GM15510 (cell line): ENCODE results near the gene TTC3.

ENCODE experiments used
- POLR2A ChIP-seq: IDR thresholded peaks from 3 replicates; pipeline ENCODE4 v1.6.1; 2011; ENCODE audit warnings: borderline replicate concordance; ENCODE audit not compliant: insufficient read length; ENCODE audit errors: extremely low read depth

The TTC3 gene

DNA sequence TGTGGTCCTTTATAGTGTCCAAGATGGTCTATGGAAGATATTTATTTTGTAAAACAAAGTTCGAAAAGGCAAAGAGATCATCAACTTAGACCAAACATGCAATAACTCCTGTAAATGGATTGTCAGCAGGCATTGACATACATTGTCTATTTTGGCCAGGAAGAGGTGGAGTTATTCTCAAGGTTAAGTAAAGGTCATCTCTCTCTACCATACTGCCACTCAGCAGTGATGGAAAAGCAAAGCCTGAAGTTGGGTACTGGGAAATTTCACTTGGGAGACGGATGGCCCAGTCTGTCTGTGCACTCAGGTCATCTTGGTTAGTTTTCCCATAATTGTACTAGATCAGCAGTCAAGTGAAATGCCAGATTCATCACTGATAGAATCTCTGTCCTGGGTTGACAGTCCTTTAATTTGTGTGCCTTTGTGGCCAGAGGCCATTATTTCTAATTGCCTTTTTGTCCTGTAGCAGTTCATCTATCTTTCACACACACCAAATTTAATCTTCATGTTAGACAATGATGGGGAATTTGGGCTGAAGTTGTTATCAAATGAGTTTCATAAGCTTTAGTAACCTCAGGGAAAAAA lies 17.7 kb upstream of the TTC3 start:
- TF ChIP-seq POLR2A, result no peak

DNA sequence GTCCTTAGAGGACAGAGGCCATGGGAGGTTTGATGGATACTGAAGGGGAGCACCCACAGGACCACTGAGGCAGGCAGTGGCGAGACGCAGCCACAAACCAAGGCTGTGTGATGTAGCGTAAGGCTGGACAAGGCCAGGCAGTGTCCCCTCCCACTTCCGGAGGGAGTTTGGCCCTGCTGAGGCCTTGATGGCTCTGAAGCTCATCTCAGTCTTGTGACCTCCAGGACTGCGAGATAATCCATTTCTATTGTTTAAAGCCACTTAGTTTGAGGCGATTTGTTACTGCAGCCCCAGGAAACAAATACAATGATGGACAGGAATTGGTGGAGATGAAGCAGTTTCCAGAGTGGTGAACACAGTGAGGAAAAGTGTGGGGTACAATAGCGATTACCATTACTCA lies 15.4 kb upstream of the TTC3 start:
- TF ChIP-seq POLR2A, result no peak

DNA sequence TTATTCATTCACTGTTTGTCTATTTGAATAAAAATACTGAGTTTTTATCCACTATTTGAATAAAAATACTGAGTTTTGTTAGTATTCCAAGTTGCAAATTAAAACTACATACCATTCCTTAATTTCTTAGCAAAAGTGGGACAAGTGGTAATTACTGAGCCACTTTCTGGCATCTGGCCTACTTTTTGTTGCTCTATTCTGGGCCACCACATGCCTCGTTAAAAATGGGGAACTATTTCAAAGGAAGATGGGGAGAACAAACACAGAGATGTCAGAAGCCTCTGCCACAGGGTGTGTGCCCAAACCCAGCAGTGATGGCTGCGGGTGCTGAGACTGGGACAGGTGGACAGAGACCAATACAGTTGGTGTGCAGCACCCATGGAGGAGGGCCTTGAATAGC lies 14.8 kb upstream of the TTC3 start:
- TF ChIP-seq POLR2A, result no peak

DNA sequence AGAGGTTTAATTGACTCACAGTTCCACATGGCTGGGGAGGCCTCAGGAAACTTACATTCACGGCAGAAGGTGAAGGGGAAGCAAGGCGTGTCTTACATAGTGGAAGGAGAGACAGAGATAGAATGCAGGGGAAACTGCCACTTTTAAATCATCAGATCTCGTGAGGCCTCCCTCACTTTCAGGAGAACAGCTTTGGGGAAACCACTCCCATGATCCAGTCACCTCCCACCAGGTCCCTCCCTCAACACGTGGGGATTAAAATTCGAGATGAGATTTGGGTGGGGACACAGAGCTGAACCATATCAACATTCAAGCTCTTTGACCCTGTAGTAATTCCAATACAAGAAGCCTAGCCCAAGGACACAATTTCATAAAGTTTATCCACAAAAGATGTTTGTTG lies 13.9 kb upstream of the TTC3 start:
- no peak for TF ChIP-seq POLR2A

DNA sequence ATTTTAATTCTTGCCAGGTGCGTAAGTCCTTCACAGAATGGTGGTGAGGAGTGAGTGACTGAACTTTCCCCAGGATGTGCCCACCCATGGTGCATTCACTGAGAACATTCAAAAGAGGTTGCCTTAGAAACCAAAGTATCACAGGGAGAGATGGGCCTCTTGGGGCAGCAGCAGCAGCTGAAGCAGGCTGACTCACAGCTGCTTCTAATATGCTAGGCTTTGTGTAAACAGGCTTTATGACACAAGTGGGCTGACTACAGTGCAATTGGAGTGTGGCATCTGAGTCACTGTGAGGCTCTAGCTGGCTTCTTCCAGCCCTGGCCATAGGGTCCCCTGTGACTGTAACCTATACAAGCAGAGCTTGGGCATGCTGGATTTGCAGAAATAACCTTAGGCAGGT lies 12.8 kb upstream of the TTC3 start:
- no peak for TF ChIP-seq POLR2A

DNA sequence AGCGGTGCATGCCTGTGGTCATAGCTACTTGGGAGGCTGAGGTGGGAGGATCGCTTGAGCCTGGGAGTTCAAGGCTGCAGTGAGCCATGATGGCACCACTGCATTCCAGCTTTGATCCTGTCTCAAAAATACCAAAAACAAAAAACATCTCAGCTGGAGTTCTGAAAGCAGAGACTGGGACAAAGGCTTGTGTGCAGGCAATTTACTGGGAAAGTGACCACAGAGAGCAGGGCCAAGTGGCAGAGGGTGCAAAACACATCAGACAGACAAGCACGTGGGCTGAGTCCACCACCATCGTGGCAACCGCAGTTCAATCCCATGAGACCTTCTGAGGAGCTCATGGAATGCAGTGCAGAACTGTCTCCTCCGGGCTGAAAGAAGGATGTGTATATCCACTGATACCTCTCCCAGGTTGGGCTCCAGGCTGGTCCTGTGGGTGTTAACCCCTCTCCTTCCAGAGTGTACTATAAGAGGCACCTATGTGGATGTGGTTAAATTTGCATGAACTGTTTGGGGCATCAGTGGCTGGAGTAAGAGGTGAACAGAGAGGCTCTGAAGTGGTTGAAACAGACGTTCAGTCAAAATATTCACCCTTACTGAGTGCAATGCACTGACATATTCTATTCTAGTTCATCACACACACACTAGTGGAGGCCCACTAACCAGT lies 11.0 kb upstream of the TTC3 start:
- no peak for TF ChIP-seq POLR2A

DNA sequence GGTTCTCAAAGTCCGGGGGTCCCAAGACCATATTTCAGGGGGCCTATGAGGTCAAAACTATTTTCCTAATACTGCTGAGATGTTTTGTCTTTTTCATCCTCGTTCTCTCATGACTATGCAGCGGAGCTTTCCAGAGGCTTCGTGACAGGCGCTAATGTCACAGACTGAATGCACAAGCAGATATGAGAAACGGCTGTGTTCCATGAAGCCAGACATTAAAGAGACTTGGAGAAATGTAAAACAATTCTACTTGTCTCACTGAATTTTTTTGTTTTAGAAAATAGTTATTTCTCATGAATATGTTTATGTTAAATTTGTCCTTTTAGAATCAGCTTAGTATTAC lies 10.5 kb upstream of the TTC3 start:
- no peak for TF ChIP-seq POLR2A

DNA sequence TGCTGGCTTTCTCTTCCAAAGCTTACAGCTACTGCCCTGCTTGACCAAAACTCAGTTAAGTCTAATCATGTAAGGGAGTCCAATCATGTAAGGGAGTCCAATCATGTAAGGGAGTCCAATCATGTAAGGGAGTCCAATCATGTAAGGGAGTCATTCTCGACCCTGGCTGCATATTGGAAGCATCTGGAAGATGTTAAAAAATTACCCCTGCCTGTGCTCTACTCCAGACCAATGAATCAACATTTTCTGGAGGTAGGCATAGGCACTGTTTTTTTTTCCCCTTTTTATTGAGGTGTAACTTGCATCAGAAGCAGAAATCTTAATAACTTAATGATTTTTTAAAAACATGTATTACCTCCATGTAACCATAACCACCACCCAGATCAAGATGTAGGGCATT lies 9.6 kb upstream of the TTC3 start:
- no peak for TF ChIP-seq POLR2A

DNA sequence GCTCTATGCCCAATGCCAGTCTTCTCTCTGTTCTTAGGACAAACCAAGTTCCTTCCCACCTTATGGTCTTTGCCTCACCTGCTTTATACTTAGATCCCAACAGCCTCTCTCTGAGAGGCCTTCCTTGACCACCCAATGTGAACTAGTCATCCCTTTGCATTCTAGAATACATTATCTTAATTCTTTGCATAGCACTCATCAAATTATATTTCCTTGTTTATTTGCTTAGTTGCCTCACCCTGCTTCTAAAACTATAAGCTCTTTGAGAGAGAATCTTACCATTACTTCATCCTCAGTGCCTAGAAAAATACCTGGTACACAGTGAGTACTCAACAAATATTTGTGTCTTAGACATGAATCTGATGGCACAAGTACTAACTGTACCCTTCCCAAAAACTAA lies 8.2 kb upstream of the TTC3 start:
- TF ChIP-seq POLR2A, result no peak

DNA sequence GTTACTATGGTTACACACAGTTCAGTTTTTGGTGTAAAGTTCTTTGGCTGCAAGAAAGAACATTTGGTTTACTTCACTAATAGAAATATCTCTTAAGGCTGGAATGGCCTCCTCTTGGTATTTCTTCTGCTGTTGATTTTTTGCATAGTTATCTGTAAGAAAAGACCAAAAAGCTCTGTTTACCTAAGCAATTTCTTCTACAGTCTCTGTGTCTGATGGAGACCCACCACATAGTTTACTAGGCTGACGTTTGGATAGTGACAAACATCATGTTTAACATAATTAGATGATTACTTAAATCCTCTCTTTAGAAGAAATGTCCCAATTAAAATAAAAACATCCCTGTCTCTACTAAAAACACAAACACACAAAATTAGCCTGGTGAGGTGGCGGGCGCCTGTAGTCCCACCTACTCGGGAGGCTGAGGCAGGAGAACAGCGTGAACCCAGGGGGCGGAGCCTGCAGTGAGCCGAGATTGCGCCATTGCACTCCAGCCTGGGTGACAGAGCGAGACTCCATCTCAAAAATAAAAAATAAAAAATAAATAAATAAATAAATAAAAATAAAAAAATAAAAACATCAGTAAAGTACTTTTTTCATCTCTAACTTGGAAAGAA lies 7.4 kb upstream of the TTC3 start:
- TF ChIP-seq POLR2A, result no peak

DNA sequence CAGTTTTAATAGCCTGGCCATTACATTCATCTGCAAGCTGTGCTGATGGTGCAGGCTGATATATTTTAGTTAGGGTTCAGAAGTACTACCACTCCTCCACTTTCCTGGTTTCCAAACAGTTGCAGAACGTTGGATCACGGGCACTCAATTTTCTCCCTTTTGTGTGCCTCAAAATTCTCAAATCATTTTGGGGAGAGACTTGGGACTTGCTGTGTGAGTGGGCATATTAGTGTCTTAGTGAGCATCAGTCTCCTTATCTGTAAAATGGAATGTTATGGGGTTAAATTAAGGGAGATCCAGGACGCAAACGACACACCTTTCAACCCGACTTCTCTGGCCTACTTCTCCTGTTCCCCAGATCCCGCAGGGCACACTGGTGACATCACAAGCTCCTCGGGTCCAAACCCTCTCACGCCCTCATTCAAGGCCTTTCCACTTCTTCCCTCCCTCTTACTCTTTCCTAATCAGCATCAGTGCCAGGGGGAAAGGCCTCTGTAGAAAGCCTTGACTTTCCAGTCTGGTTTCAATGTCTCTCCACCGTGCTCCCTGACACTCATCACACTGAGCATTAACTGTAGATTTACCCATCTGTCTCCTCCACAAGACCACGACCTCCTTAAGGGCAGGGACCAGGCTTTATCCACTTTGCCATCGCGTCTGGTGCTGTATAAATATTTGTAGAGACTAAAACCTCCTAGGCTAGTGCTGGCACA lies 1.3 kb upstream of the TTC3 start:
- no peak for TF ChIP-seq POLR2A

DNA sequence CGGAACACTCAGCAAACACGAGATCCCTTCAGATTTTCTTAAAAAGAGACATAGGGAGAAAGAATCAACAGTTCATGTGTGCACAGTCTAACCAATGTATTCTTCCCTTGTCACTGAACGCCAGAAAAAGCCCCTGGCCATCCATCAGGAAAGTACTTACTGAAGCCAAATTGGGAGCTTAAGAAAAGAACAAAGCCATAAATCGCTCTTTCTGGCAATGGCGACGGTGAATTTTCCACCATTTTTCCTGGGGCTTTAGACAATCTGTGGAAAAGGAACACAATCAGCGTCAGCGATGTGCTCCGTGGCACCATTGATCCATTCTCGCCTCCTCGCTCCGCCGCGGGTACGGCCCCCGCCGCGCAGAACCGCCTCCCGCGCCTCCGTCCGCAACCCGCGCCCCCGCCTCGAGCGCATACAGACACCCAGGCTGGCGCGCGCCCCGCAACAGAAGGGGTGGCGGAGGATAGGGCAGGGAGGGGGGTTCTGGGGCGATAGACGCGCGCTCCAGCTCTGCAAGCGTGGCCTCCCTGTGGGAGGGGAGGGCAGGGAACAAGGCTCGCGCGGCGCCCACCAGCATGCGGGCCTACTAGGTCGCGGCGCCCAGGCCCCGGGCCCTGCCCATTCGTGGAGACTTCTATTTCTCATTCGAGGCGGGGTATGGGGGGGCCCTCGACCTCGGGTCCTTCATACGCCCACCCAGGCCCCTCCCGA lies 623 bp upstream of the TTC3 start:
- TF ChIP-seq POLR2A, result peak; percentile 53

DNA sequence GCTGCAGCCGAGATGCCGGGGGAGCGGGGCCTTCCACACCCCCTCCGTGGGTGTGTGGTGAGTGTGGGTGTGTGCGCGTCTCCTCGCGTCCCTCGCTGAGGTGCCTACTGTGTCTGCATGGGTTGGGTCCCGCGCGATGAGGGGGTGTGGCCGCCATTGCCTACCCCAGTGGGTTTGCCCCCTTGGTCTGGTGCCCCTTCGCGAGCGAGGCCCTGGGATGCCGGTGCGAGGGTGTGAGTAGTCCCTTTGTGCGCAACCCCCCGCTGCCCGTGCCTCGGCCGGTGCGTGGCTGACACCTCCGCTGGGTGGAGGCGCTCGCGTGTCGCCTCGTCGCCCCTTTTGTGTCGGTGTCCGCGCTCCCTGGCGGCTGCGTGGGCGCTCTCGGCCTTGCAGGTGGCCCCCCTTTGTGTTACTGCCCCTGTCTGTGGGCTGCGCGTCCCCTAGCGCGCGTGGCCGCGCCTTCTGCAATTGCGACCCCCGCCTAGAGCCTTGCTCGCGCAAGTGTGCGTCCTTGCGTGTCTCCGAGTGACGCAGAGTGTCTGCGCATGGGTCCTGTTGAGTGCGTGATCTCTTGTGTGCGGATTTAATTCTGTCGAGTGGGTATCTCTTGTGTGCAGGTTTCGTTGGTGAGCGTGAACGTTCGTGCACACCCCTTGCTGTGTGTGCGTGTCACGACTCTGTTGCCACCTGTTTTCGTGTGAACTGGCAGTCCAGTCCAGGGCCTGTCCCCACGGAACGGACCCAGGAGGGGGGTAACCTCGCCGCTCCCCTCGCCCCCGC lies 553 bp downstream of the TTC3 start:
- no peak for TF ChIP-seq POLR2A

DNA sequence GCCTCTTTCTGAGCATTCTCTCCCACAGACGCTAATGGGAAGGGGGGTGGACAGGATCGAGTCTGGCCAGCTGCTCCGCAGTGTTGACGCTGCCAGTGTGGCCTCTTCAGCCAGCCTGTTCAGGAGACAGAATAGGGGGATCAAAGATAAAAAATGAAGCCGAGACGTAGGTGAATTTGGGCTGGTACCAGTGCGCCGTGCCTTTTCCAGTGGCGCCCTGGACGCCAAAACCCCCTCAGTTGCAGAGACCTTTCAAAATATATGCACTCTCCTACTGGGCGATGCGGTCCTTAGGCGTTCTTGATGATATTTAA lies 1.1 kb downstream of the TTC3 start:
- no peak for TF ChIP-seq POLR2A

DNA sequence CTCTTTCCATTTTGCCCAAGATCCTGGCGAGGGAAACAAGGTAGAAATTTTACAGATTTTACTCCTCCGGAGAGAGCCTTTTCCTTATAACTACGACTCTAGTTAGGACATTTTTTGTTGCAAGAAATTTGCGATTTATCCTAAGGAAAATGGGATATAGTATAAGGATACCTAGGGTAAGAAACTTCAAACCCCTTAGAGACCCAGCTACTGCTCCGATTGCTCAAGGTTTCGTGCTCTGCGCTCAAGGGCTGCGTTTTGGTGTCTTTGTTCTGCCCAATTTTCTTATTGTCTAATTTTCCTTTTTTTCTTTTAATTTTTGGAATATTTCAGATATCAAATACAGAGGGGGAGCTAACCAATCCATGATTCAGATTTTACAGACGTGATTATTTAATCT lies 1.5 kb downstream of the TTC3 start:
- TF ChIP-seq POLR2A, result no peak

DNA sequence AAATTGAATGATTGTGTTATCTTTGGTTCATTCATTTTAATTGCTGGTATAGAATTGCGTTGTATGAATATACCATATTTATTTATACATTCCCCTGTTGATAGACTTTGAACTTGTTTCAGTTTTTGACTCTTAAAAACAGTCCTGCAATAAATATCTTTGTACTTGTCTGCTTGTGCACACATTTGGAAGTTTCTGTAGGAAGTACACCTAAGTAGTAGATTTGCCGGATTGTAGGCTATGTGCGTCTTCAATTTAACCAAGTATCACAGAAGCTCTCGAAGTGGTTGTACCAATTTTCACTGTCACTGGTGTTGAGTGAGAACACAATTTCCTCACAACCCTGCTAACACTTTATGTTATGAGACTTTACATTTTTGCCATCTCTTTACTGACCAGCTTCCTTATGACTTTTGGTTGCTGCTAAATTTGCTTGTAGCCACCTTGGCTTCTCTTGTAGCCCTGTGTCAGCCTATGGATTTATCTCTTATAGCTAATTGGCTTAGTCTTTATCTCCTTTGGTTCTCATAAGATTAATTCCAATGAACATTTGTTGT lies 2.2 kb downstream of the TTC3 start:
- no peak for TF ChIP-seq POLR2A
